Spleen (tissue), 11 donors: ENCODE data around the gene SESTD1. TPM values are rescaled to one million over a fixed set of nuclear protein-coding genes. Genes with fewer than 3 reads are reported as not detected.

ENCODE experiments used
- DNase-seq: peaks from one replicate; pipeline ENCODE4 v3.0.0-alpha.2; 2020
- H3K27ac ChIP-seq, 8 donors: fragments of 200-600 bp; sonication (generic) in 7 of 8; 1 replicate in 4 of 8; 2 replicates in 4 of 8; pipeline versions ENCODE4 v1.5.0 to v1.8.0; 2016 to 2021; ENCODE audit warnings: inconsistent platforms in 4 of 8, mild to moderate bottlenecking in 4 of 8, moderate library complexity in 1 of 8
- H3K27me3 ChIP-seq, 7 donors: fragments of 200-600 bp; sonication (generic) in 6 of 7; replicated peaks in 1 of 7; 1 replicate in 4 of 7; 2 replicates in 3 of 7; pipeline versions ENCODE4 v1.5.0 to v1.8.0; 2016 to 2021; ENCODE audit warnings: inconsistent platforms in 3 of 7, mild to moderate bottlenecking in 1 of 7
- H3K36me3 ChIP-seq, 6 donors: fragments of 200-600 bp; sonication (generic) in 5 of 6; 1 replicate in 4 of 6; 2 replicates in 2 of 6; pipeline versions ENCODE4 v1.5.0 to v1.8.0; 2016 to 2021; ENCODE audit warnings: inconsistent platforms in 2 of 6
- H3K4me1 ChIP-seq, 6 donors: fragments of 200-600 bp; sonication (generic) in 5 of 6; 1 replicate in 3 of 6; 2 replicates in 3 of 6; pipeline versions ENCODE4 v1.5.0 to v1.8.0; 2016 to 2021; ENCODE audit warnings: inconsistent platforms in 3 of 6
- H3K4me3 ChIP-seq, 8 donors: fragments of 200-600 bp; sonication (generic) in 7 of 8; 1 replicate in 4 of 8; 2 replicates in 4 of 8; pipeline versions ENCODE4 v1.5.0 to v1.8.0; 2016 to 2021; ENCODE audit warnings: inconsistent platforms in 4 of 8, mild to moderate bottlenecking in 4 of 8, moderate library complexity in 2 of 8
- H3K9me3 ChIP-seq, 8 donors: fragments of 200-600 bp; sonication (generic) in 7 of 8; 1 replicate in 4 of 8; 2 replicates in 4 of 8; pipeline versions ENCODE4 v1.5.0 to v1.8.0; 2016 to 2021; ENCODE audit warnings: inconsistent platforms in 4 of 8
- POLR2A ChIP-seq, 3 donors: fragments of 450-650 bp; IDR thresholded peaks; one replicate each; pipeline ENCODE4 v1.5.1; 2017; ENCODE audit warnings: antibody characterized with exemption in 3 of 3, mild to moderate bottlenecking in 1 of 3
- POLR2AphosphoS5 ChIP-seq, 3 donors: sonication (generic); formaldehyde crosslinking; IDR thresholded peaks; one replicate each; pipeline ENCODE4 v1.5.1; 2017; ENCODE audit warnings: antibody characterized with exemption in 3 of 3
- WGBS, 5 donors: extraction: QIAGEN DNeasy Blood & Tissue Kit in 3 of 5; methylation state at CpG; one replicate each; pipeline versions ENCODE4 v1.1.5 to v1.1.7; 2013 to 2018; 5-methylcytosine and 5-hydroxymethylcytosine counted together
- intact Hi-C: fragments of 100-400 bp; cut with DNase I; formaldehyde crosslinking; loops from one replicate; pipeline ENCODE4 v1.15.0; 2023; ENCODE audit warnings: low total_unique reads
- polyA plus RNA-seq, 3 donors: library from polyadenylated mRNA; stranded (reverse); fragments of 200-250 nt; gene quantifications; one replicate each; pipeline ENCODE4 v1.2.1, GENCODE V29; 2013
- total RNA-seq, 7 donors: library from RNA; depleted of rRNA in 3 of 7; stranded (reverse); fragments of >200 nt in 3 of 7; fragmentation: NEBNext Ultra II Directional in 4 of 7; extraction: Animal tissue kit (Norgen Biotek cat#: 25700) in 4 of 7; gene quantifications; one replicate each; pipeline versions ENCODE4 v1.1.0 to v1.2.1, GENCODE V29; 2016 to 2021
- TF ChIP-seq, protein P1 (sequence below), 11 experiments: fragments of 200-600 bp in 7 of 11; fragments of 450-650 bp in 4 of 11; sonication (generic) in 4 of 11; IDR thresholded peaks in 8 of 11; conservative IDR thresholded peaks in 3 of 11; 1 replicate in 7 of 11; 2 replicates in 4 of 11; pipeline versions ENCODE4 v1.4.0 to v1.8.0; 2016 to 2021; ENCODE audit warnings: antibody characterized with exemption in 11 of 11, inconsistent platforms in 4 of 11, mild to moderate bottlenecking in 1 of 11
- donor health status: healthy with polysubstance abuse.
- donor health status: DM: no; HTN: no; CAD: no; lungs with moderate emphysema.
- donor health status: DM: no; HTN: no; CAD: no.
- donor health status: Bipolar disorder and iron deficiency.
- donor health status: healthy.
- donor health status: DM: no; HTN: no; CAD: no.
- donor health status: DM: yes; HTN: yes; CAD: no.

SESTD1 gene
- total and polyA plus RNA-seq, 10 donors, result 5.5 to 51.7 (median 24.1) TPM

- intact Hi-C loops, result no loop called here
- no peak for DNase-seq
- no peaks in the 10 kb centered on the region for H3K27me3 ChIP-seq
- H3K4me1 ChIP-seq, result peaks cover 0 to 18% (median 0%) of the 10 kb centered on the region in 6 donors
- peaks cover 0 to 27% (median 4%) of the 10 kb centered on the region in 6 donors for H3K36me3 ChIP-seq
- H3K4me3 ChIP-seq, result no peak overlapping the region
- H3K9me3 ChIP-seq, result peaks cover 0 to 54% (median 28%) of the 10 kb centered on the region in 8 donors
- 81 to 96% (median 85%) methylated on average over 3 of the region's 3 CpGs for WGBS, 5 donors
- TF ChIP-seq POLR2AphosphoS5 (IDR thresholded peaks at IDR 0.05), result no peak
- no peak for TF ChIP-seq POLR2A (IDR thresholded peaks at IDR 0.05)
- TF ChIP-seq, protein P1, sequence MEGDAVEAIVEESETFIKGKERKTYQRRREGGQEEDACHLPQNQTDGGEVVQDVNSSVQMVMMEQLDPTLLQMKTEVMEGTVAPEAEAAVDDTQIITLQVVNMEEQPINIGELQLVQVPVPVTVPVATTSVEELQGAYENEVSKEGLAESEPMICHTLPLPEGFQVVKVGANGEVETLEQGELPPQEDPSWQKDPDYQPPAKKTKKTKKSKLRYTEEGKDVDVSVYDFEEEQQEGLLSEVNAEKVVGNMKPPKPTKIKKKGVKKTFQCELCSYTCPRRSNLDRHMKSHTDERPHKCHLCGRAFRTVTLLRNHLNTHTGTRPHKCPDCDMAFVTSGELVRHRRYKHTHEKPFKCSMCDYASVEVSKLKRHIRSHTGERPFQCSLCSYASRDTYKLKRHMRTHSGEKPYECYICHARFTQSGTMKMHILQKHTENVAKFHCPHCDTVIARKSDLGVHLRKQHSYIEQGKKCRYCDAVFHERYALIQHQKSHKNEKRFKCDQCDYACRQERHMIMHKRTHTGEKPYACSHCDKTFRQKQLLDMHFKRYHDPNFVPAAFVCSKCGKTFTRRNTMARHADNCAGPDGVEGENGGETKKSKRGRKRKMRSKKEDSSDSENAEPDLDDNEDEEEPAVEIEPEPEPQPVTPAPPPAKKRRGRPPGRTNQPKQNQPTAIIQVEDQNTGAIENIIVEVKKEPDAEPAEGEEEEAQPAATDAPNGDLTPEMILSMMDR (IDR thresholded peaks at IDR 0.05 in 8 of 11, conservative IDR thresholded peaks at IDR 0.05 in 3 of 11), result no peak
- H3K27ac ChIP-seq, result no peak overlapping the region
These were observed 70.8 kb downstream of the SESTD1 start for GRCh38 chr2:179193759-179194394.

GRCh38 chr2:179191110-179191509 lies 73.5 kb downstream of the SESTD1 start:
- Histone ChIP-seq H3K36me3 (peaks cover 0 to 42% (median 4%) of the 10 kb centered on the region in 6 donors), H3K27ac (no peak overlapping the region), H3K4me3 (no peak overlapping the region), H3K4me1 (peaks cover 0 to 18% (median 0%) of the 10 kb centered on the region in 6 donors), H3K9me3 (peaks cover 0 to 46% (median 34%) of the 10 kb centered on the region in 8 donors), H3K27me3 (no peaks in the 10 kb centered on the region)
- DNase-seq, result no peak
- TF ChIP-seq, protein P1 (IDR thresholded peaks at IDR 0.05 in 8 of 11, conservative IDR thresholded peaks at IDR 0.05 in 3 of 11), result no peak
- TF ChIP-seq POLR2AphosphoS5 (IDR thresholded peaks at IDR 0.05) (no peak), POLR2A (IDR thresholded peaks at IDR 0.05) (no peak)
- WGBS, 5 donors, result 87 to 98% (median 92%) methylated on average over 2 of the region's 2 CpGs
- intact Hi-C loops, result no loop called here

DNA sequence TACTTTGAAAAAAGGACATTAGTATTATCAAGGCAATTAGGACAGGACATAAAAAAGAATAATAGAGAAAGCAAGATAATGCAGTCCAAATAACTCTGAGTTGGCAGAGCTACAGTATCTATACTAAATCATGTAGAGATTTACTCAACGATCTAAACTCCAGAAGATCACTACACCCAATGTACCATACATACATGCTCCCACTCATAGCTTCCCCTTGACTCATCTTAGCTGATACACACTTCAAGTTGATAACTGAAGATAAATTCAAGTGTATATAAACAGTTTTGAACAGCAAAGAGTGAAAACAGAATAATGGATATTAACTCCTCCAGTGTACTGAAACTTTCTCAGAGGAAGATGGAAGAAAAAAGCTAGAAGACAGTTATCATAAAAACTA lies 78.5 kb downstream of the SESTD1 start:
- no peak for DNase-seq
- Histone ChIP-seq H3K27ac (no peak overlapping the region), H3K36me3 (peaks cover 0 to 53% (median 4%) of the 10 kb centered on the region in 6 donors), H3K9me3 (peaks cover 0 to 35% (median 26%) of the 10 kb centered on the region in 8 donors), H3K4me1 (peaks cover 0 to 5% (median 1%) of the 10 kb centered on the region in 6 donors), H3K4me3 (no peak overlapping the region), H3K27me3 (no peaks in the 10 kb centered on the region)
- 79 to 90% (median 86%) methylated on average over 1 of the region's 1 CpG for WGBS, 5 donors
- intact Hi-C loops, result no loop called here
- no peak for TF ChIP-seq POLR2AphosphoS5 (IDR thresholded peaks at IDR 0.05)
- TF ChIP-seq, protein P1 (IDR thresholded peaks at IDR 0.05 in 8 of 11, conservative IDR thresholded peaks at IDR 0.05 in 3 of 11), result no peak
- TF ChIP-seq POLR2A (IDR thresholded peaks at IDR 0.05), result no peak

- Histone ChIP-seq H3K4me3 (no peak overlapping the region), H3K9me3 (peaks cover 0 to 20% (median 13%) of the 10 kb centered on the region in 8 donors), H3K27me3 (no peaks in the 10 kb centered on the region), H3K4me1 (peaks cover 0 to 16% (median 1%) of the 10 kb centered on the region in 6 donors), H3K27ac (no peak overlapping the region), H3K36me3 (peaks cover 0 to 51% (median under 1%) of the 10 kb centered on the region in 6 donors)
- no peak for DNase-seq
- 81 to 94% (median 89%) methylated on average over 1 of the region's 1 CpG for WGBS, 5 donors
- intact Hi-C loops, result no loop called here
- no peak for TF ChIP-seq POLR2A (IDR thresholded peaks at IDR 0.05)
- TF ChIP-seq POLR2AphosphoS5 (IDR thresholded peaks at IDR 0.05), result no peak
- TF ChIP-seq, protein P1 (IDR thresholded peaks at IDR 0.05 in 8 of 11, conservative IDR thresholded peaks at IDR 0.05 in 3 of 11), result no peak
These were observed 80.0 kb downstream of the SESTD1 start for GRCh38 chr2:179184610-179185009.
